IPS-18c (cell line): ENCODE measurements around the gene TCIRG1.
"Not testable (repeated sequence)": the region's sequence is repeated elsewhere in the genome, so short reads cannot be mapped to it uniquely, and the experiment has no call there.

Source experiments
- H3K4me3 ChIP-seq: 2 replicates; pipeline ENCODE4 v1.7.0; 2013; ENCODE audit warnings: low read depth, mild to moderate bottlenecking, low read length, moderate library complexity; ENCODE audit not compliant: insufficient read depth
- H3K9me3 ChIP-seq: one replicate; pipeline ENCODE4 v1.6.1; 2013; ENCODE audit warnings: mild to moderate bottlenecking, low read length, moderate library complexity; ENCODE audit not compliant: control insufficient read depth, insufficient read depth

Gene TCIRG1, protein sequence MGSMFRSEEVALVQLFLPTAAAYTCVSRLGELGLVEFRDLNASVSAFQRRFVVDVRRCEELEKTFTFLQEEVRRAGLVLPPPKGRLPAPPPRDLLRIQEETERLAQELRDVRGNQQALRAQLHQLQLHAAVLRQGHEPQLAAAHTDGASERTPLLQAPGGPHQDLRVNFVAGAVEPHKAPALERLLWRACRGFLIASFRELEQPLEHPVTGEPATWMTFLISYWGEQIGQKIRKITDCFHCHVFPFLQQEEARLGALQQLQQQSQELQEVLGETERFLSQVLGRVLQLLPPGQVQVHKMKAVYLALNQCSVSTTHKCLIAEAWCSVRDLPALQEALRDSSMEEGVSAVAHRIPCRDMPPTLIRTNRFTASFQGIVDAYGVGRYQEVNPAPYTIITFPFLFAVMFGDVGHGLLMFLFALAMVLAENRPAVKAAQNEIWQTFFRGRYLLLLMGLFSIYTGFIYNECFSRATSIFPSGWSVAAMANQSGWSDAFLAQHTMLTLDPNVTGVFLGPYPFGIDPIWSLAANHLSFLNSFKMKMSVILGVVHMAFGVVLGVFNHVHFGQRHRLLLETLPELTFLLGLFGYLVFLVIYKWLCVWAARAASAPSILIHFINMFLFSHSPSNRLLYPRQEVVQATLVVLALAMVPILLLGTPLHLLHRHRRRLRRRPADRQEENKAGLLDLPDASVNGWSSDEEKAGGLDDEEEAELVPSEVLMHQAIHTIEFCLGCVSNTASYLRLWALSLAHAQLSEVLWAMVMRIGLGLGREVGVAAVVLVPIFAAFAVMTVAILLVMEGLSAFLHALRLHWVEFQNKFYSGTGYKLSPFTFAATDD

DNA sequence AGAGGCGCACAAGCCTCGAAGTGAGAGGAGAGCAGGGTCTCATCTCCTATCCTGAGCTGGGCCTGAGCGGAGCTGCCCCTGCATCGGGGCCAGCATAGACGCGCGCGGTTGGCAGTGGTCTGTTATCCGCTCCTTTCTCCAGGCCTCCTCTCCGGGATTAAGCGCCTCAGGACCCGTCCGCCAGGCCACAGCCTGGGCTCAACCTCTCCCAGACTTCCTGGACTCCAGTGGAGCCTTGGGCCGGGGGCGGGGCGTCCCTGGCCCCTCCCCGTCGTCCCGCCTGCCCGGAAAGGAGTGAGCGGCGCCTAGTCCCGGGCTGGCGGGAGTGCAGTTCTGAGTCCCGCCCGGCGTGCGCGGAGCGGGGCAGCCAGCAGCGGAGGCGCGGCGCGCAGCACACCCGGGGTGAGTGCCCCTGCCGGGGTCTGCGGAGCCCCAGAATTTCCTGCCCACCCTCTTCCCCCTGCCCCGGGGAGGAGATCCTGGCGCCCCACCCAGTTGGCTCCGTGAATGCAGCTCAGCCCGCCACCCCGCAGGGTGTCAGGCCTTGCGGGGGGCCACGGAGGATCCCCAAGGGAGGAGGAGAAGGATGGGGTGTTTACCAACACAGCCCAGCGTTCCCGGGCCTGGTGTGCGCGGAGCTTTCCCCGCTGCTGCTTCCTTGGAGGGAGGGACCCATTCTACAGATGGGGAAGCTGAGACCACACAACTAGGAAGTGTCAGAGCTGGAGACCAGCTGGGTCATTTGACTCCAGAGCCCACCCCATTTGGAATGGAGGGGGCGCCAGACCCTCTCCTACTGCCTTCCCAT is at the start of gene TCIRG1:
Gene TCIRG1 (plus strand): TSS at position 308 of the 808 bp plus-strand sequence. CDS start 2,247 bp downstream, outside the sequence.
- no peaks in the 10 kb centered on the region for H3K9me3 ChIP-seq
- H3K4me3 ChIP-seq = peak within 1 kb of the TSS; percentile 55

DNA sequence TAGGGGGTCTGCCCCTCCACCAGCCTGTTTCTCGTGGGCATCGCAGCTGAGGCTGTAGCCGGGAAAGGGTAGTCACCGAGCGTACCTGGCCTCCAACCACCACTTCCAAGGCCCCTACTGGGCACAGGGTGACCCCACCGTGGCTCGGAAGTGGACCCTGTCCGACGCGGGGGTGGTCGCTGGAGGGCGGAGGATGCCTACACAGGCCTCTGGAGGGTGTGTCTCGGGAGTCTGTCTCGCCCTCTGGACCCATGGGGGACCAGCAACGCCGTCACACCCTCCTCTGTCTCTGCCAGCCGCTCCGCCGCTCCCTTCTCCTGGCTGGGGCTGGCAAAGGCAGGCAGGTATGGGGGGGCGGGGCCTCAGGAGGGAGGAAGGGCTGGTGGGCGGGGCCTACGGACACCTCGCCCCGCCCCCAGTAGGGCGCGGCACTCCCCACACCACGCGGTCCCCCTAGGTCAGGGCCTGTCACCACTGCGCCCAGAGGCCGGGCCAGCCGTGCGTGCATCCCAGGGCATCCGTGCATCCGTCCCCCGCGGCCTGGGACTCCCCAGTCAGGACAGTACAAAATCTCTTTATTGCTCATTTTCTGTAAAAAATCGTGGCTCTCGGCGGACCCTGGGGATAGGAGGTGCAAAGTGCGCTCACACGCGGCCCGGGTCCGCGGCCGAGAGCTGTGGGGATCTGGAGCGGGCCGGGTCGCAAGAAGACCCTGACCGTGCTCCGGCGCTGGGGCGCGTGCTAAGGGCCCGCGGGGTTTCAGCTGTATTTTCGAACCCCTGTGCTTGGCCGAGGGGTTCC is 48.1 kb upstream of the TCIRG1 start:
- peak overlapping the region; percentile 38; the same call in 1 of the 2 replicates for H3K4me3 ChIP-seq
- not testable (repeated sequence) for H3K9me3 ChIP-seq

DNA sequence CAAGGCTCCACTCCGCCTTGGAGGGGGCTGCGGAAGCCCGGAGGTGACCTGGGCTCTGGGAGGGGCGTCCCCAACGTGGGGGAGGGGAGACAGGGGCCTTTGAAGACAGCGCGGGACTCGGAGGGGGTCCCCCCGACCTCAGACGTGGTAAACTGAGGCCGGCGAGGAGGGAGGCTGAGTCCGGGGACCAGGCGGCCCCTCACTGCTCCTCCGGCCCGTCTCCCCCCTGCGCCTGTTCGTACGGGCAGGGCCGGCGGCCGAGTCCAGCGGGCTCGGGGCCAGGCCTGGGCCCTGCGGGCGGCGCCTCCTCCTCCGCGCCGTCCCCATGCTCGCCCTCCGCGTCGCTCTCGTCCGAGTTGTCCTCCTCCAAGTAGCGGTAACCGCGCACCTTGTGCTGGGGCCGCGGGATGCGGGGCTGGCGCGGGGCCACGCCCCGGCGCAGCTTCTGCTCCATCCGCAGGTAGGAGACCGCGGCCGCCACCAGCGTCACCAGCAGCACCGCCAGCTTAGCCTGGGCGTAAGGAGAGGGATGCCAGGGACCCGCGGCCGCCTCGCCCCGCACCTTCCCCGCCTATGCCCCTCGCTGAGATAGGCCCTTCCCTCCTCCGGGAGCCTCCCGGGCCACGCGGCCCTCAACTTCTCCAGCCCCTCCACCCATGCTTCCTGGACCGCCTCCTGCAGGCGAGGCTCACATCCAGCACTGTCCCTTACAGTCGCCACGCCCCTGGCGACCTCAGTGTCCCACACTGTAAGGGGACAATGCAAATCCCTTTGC is 47.3 kb upstream of the TCIRG1 start:
- H3K4me3 ChIP-seq = peak overlapping the region; percentile 38; the same call in 1 of the 2 replicates
- not testable (repeated sequence) for H3K9me3 ChIP-seq

DNA sequence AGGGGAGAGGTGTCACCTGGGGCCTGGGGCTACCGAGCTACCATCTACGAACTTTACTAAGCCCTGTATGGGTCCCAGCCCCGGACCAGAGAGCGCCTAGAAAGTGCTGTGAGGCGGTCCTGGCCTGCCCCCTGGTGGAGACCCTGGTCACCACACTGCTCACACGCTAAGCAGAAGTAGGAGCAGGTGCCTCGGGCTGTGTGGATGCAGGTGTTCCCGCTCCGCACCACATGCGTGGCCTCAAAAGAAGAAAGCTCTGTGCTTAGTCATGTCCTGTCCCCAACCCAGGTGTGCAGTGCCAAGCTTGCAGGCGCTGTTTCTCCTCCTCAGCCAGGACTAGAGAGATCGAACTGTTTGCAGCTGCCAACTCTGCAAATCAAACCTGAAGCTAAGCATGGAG is 45.0 kb upstream of the TCIRG1 start:
- H3K4me3 ChIP-seq, H3K9me3 ChIP-seq: not testable (repeated sequence)

DNA sequence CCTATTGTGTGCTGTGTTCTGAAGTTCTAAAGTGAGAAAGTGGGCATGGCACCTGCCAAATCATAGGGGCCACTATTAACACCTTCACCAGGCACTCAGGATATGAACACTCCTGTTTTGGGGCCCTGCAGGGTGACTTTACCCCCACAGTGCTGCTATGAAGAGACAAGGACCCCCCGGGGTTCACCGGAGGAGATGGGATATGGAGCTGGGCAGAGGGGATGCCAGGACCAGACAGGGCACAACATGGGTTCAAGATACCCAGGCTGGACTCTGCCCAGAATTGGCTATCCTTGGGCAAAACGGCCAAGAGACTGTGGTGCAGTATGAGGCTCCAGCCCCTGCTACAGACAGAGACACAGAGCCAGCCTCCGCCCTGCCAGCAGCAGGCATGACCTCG is 44.4 kb upstream of the TCIRG1 start:
- not testable (repeated sequence) for H3K4me3 ChIP-seq, H3K9me3 ChIP-seq

DNA sequence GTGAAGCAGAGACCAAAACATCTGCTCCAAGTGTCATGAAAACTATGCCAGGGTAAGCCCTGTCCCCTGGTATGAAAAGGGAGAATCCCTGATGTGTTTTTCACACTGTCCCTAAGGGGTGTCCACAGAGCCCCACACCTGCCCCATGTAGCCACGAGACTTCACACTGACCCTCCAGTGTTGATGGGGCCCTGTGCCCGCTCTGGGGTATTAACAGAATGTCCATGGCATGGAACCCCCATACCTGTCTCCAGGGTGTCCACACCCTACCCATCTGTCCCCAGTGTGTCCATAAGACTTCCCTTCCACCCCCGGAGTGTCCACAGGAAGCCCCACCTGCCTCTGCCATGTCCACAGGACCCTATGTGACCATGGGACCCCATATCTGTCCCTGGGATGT is 43.7 kb upstream of the TCIRG1 start:
- not testable (repeated sequence) for H3K9me3 ChIP-seq

DNA sequence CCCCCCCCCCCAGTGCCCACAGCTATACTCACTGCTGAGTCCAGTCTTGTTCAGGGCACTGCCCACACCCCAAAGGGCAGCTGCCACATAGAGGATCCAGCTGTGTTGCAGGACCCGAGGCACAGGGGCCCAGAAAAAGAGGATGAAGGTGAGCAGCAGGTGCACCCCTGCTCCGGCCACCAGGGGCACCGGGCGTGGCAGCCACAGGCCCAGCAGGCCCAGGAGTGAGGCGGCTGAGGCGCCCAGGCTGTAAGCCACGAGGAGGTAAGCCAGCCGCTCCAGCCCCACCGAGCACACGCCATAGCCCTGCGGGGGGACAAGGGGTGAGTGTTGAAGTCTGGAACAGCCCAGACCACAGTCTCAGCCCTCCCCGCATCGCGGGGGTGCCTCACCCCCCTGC is 43.2 kb upstream of the TCIRG1 start:
- H3K9me3 ChIP-seq, H3K4me3 ChIP-seq: not testable (repeated sequence)

More for the DNA sequence above, 43.7 kb upstream of the TCIRG1 start:
- not testable (repeated sequence) for H3K4me3 ChIP-seq

DNA sequence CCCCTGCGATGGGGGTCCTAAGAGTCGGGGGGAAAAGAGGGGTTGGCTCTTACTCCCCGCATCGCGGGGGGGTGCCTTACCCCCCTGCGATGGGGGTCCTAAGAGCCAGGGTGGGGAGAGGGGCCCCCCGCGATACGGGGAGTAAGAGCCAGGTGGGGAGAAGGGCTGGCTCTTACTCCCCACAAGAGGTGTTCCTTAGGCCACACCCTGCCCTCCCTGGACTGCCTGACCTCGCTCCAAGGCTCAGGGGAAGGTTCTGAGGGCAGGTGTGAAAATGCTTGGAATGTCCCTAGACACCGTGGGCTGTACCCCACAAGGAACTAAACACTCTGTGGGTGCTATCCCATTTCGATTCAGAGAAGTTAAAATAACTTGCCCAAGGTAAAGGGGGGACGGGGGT is 42.8 kb upstream of the TCIRG1 start:
- no peaks in the 10 kb centered on the region for H3K9me3 ChIP-seq
- H3K4me3 ChIP-seq = no peak overlapping the region

DNA sequence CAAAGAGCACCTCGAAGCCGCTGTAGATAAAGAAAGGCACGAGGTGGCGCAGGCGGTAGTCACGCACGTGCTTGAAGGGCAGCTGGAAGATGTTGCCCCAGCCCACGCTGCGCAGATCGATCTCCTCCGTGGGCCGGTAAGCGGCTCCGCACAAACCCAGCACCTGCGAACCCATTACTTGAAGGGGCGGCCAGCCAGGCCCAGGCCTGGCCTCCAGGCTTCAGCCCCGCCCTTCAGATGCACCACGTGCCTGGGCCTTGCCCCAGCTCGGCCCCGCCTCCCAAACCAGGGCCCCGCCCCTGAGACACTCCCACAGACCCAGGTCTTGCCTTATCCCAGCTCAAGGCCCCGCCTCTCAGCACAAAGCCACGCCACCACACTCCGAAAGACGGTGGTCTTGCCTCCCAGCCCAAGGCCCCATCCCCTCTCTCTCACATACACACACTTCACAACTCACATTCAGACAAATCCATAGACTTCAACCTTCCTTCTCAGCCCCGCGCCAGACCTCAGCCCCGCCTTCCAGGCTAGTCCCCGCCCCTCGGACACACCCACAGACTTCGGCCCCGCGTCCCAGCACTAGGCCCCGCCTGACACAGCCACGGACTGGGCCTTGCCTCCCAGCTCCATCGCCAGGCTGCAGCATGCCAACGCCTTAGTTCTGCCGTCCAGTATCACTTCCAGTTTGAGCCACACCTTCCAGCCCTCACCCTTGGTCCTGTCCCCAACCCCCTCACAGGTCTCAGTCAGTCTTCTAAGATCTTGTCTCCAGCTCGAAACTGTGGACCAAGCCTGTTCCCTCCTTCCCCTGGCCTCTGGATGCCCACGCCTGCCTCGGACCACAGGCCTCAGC is 42.0 kb upstream of the TCIRG1 start:
- no peaks in the 10 kb centered on the region for H3K9me3 ChIP-seq
- H3K4me3 ChIP-seq = peak overlapping the region; percentile 54; the same call in 1 of the 2 replicates

DNA sequence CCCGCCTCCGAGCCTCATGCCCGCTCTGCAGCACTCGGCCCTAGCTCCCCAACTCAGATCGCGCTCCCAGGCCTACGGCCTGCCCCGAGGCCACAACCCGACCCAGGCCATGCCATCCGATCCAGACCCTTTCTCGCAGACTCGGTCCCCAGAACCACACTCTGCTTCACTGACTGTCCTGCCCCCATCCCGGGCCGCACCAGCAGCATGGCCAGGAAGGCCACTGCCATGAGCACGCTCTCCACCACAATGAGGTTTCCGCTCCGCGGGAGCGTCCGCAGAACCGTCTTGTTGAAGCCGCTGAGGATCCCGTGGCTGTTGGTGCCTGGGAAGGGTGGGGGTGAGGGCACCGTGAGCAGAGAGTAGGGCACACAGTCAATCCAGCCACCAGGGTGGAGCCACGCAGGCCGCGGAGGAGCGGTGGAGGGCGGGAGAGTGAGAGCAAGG is 41.3 kb upstream of the TCIRG1 start:
- H3K4me3 ChIP-seq = no peak overlapping the region

DNA sequence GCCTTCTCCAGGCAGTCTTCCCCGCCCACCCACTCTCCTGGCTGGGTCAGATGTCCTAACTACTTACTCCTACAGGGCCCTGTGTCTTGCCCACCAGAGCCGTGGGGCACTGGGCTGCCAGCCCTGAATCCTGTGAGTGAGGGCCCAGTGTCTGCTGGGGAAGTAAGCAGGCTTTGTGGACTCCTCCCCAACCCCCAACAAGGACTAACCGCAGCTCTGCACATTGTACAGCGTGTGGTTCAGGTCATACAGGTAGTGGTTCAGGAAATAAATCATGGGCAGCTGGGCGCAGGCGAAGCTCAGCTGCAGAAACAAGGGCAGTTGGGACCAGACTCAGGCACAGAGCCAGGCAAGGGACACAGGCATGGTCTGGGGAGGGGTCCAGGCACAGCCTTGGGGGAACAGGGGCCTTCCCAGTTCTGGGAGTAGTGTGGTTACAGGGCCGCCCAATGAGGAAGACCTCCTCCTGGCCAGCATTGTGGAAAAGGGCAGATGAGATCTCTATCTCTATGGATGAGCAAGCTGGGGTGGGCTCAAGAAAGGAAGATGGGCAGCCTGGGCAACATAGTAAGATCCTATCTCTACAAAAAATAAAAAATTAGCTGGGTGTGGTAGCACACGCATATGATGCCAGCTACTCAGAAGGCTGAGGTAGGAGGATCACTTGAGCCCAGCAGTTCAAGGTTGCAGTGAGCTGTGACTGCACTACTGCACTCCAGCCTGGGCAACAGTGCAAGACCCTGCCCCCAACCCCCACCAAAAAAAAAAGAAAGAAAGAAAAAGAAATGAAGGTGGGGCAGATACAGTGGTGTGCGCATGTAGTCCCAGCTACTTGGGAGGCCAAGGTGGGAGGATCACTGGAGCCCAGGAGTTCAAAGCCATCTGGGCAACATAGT is 40.4 kb upstream of the TCIRG1 start:
- no peak overlapping the region for H3K4me3 ChIP-seq
- no peaks in the 10 kb centered on the region for H3K9me3 ChIP-seq

More for the DNA sequence above, 41.3 kb upstream of the TCIRG1 start:
- no peaks in the 10 kb centered on the region for H3K9me3 ChIP-seq

DNA sequence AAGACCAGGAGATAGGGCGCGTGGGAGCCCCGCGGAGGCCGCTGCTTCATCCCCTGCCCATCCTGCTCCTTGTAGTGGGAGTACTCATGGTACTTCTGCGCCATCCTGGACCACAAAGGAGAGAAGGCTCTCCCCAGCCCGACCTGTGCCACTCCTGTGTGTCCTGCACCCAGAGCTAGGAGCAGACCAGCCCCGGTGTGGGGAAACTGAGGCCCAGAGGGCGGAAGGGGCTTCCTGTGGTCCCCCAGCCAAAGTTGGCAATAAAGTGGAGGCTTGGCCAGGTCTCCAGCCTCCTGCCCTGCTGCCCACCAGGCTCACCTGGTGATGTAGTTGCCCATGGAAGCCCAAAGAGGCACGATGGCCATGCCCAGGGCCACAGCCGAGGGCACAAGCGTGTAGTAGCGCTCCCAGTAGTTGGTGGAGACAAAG is 39.6 kb upstream of the TCIRG1 start:
- H3K9me3 ChIP-seq = no peaks in the 10 kb centered on the region
- no peak overlapping the region for H3K4me3 ChIP-seq

DNA sequence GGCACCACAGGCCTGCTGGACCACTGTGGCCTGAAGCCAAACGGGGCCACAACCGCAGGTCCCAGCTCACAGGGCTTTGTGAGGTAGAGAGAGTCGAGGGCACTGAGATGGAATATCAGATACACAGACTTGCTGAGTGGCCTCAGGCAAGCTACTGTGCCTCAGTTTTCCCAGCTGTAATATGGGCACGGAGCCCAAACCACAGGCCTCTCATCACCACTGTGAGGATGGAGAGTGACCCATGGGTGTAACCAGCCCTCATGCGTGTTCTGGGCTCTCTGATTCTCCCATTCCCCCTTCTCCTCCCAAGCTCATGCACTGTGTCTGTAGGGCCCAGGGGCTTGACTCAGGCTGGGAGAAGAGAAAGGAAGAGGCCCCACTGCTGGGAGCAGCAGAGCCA is 39.1 kb upstream of the TCIRG1 start:
- no peak overlapping the region for H3K4me3 ChIP-seq
- no peaks in the 10 kb centered on the region for H3K9me3 ChIP-seq

DNA sequence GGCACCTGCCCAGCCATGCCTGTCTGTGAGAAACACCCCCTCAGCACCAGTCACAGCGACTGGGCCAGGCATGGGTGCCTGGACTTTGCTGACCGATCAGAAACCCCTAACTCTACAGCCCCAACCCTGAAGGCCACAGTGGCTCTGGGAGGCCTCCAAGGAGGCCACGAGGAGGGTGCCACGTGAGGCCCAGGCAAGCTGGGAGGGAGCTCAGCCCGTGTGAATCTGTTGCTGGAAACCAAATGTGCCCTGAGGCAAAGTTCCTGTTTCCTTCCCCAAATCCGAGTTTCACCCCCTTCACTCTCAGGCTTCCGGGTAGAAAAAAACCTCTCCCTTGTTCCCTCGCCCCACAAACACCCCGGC is 36.3 kb upstream of the TCIRG1 start:
- no peak overlapping the region; the same call in 1 of the 2 replicates for H3K4me3 ChIP-seq
- H3K9me3 ChIP-seq = no peaks in the 10 kb centered on the region
